Measurements from ENCODE around the gene VEGFA. TPM values are rescaled to one million over a fixed set of nuclear protein-coding genes. Genes with fewer than 3 reads are reported as not detected.
"Not testable (repeated sequence)": the region's sequence is repeated elsewhere in the genome, so short reads cannot be mapped to it uniquely, and the experiment has no call there.

Gene VEGFA
- total and polyA plus RNA-seq, 2 donors, result 63.8 to 85.7 TPM

DNA sequence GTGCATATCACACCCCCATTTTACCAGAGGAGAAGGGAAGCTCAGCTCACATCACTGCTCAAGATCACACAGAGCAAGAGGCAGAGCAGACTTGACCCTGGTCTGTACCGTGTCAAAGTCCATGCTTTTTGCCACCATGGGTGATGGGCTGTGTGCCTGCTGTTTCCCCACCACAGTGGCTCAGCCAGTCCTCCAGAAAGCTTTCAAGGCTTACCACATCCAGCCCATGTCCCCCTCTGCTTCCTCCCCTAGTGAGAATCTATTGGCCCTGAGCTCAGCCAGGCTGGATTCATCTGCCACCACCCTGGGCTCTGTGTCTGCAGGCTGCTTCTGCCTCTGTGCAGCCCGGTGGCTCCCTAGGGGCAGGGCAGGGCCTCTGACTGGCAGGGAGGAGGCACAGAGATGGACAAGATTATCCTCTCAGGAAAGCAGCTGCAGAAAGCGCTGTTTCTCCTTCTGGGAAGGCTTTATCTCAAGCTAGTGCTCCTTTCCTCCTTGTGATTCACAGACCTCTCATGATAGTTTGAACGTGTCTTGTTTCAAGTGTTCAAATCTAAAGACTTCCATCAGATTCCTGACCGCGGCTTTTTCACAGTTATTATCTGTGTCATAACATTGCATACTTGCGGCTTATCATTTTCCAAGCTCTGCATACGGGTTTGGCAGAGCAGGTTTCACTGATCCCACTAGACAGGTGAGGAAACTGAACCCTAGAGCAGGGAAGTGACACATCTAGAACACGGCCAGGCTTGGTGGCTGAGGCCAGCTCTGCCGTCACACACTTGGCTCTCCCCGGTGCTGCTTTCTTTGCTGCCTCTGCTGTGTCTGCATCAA is 37.4 kb downstream of the VEGFA start:
- Histone ChIP-seq H3K27ac (ENCODE audit: low read depth) (no peak overlapping the region), H3K4me1 (ENCODE audit: insufficient read depth) (no peaks in the 10 kb centered on the region), H3K4me3 (ENCODE audit: low read depth, low read length) (no peak overlapping the region), H3K36me3 (ENCODE audit: insufficient read depth) (no peaks in the 10 kb centered on the region)
- WGBS, result 50% methylated on average over 11 of the region's 11 CpGs
- no peak for DNase-seq (ENCODE audit: extremely low spot score)

DNA sequence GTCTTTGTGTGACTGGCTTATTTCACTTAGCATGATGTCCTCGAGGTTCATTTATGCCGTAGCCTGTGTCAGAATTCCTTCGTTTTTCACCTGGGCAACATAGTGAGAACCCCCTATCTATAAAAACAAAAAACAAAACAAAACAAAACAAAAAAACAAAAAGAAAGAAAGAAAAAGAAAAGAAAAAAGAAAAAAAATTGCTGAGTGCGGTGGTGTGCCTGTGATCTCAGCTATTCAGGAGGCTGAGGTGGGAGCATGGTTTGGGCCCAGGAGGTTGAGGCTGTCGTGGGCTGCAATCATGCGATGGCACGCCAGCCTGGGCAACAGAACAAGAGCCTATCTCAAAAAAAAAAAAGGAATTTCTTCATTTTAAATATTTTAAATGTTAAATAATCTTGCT is 38.4 kb downstream of the VEGFA start:
- 95% methylated on average over 7 of the region's 7 CpGs for WGBS
- H3K4me3 ChIP-seq (ENCODE audit: low read depth, low read length), result no peak overlapping the region
- no peak for DNase-seq (ENCODE audit: extremely low spot score)
- no peak overlapping the region for H3K27ac ChIP-seq (ENCODE audit: low read depth)
- H3K36me3 ChIP-seq (ENCODE audit: insufficient read depth), result no peaks in the 10 kb centered on the region
- no peaks in the 10 kb centered on the region for H3K4me1 ChIP-seq (ENCODE audit: insufficient read depth)

DNA sequence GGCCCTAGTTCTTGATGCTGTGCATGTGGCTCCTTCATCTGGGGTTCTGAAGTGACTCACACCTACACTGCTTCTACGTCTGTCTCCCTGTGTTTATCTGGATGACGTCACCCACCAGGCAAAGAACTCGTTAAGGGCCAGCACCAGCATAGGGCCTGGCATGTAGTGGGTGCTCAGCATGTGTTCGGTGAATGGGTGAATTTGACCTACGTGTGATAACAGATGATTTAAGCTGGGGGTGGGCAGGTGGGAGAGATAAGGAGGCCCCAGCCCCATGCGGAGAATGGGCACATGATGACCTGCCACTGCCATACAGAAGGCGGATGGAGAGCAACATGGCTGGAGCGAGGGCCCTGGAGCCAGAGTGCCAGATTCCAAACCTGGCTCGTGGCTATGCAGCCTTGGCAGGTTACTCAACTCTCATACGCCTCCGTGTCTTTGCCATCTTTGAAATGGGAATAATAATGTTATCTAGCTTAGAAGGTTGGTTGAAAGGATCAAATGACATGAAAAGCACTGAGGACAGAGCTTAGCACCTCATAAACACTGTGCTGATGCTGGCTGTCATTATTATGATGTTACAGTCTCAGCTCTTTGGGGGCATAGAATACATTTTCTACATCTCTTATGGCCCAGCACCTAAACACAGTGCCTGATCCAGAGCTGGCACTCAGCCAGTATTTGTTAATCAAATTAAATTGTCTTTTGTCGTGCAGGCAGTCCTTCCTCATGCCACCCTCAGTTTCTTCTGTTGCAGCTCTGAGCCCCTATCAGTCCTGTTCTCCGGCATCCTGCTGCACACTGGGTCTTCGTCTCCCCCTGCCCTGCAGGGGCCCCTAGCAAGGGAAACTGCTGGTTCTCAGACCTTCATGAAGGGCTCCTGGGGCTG is 39.6 kb downstream of the VEGFA start:
- no peak for DNase-seq (ENCODE audit: extremely low spot score)
- Histone ChIP-seq H3K27ac (ENCODE audit: low read depth) (no peak overlapping the region), H3K36me3 (ENCODE audit: insufficient read depth) (no peaks in the 10 kb centered on the region), H3K4me1 (ENCODE audit: insufficient read depth) (no peaks in the 10 kb centered on the region), H3K4me3 (ENCODE audit: low read depth, low read length) (no peak overlapping the region)
- WGBS, result 77% methylated on average over 14 of the region's 14 CpGs

DNA sequence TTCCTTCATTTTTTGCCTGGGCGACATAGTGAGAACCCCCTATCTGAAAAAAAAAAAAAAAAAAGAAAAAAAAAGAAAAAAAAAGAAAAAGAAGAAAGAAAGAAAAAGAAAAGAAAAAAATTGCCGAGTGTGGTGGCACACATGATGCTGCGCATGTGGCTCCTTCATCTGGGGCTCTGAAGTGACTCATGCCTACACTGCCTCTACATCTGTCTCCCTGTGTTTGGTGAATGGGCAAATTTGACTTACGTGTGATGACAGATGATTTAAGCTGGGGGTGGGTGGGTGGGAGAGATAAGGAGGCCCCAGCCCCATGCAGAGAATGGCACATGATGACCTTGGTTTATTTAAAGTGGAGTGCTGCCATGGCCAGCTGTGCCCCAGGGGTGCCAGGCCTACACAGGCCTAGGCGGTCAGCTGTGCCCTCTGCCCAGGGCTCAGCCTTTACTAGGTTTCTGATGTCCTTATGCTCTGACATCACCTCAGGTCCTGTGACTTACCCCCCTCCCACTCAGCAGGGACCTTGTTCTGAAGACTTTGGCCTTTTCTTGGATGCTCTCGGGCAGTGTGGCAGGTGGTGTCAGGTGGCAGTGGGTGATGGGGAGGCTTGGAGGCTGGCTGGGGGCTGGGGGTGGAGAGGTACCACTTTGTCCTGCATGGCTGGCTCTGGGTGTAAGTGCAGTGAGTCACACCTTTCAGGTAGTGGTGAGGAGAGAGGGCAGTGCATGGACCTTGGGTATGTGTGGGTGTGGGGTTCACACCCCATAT is 41.1 kb downstream of the VEGFA start:
- no peak for DNase-seq (ENCODE audit: extremely low spot score)
- 97% methylated on average over 6 of the region's 6 CpGs for WGBS
- Histone ChIP-seq H3K36me3 (ENCODE audit: insufficient read depth) (no peaks in the 10 kb centered on the region), H3K4me1 (ENCODE audit: insufficient read depth) (no peaks in the 10 kb centered on the region), H3K27ac (ENCODE audit: low read depth) (no peak overlapping the region), H3K4me3 (ENCODE audit: low read depth, low read length) (no peak overlapping the region)

DNA sequence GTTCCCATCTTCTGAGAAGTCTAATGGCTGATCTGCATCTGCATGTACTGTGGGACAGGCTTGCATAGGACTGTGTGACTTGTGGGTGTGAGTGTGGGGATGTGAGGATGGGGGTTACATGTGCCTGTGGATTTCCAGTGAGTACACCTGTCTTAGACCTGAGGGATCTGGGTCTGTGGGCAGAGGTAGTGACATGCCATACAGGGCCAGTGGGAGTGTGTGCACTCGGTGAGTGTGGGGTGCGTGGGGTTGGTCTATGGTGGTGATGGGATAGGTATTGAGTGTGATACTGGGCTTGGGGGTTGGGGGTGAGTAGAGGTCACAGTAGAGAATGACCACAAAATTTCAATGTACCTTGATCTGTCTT is 41.7 kb downstream of the VEGFA start:
- WGBS, result 98% methylated on average over 2 of the region's 2 CpGs
- no peak overlapping the region for H3K4me3 ChIP-seq (ENCODE audit: low read depth, low read length)
- no peak overlapping the region for H3K27ac ChIP-seq (ENCODE audit: low read depth)
- H3K36me3 ChIP-seq (ENCODE audit: insufficient read depth), result no peaks in the 10 kb centered on the region
- H3K4me1 ChIP-seq (ENCODE audit: insufficient read depth), result no peaks in the 10 kb centered on the region
- no peak for DNase-seq (ENCODE audit: extremely low spot score)

DNA sequence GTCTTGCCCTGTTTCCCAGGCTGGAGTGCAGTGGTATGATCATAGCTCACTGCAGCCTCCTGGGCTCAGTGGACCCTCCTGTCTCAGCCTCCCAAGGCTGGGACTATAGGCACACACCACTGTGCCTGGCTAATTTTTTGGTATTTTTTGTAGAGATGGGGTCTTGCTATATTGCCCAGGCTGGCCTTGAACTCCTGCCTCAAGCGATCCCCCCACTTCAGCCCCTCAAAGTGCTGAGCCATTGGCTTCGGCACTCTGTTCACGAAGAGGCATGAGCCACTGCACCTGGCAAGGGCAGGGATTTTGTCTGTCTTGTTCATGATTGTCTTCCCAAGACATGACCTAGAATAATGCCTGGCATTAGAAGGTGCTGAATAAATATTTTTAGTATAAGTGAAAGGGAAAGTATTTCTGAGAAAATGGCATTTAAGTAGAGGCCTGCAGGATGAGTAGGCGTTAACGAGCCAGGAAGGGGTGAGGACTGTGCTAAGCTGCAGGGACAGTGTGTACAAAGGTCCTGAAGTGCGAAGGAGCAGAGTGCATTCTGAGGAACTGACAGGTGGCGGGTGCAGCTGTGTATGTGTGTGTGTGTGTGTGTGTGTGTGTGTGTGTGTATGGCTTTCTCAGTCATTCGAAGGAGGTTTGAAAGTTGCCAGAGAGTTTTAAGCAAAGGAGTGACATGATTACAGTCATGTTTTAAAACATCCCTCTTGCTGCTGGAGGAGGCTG is 43.0 kb downstream of the VEGFA start:
- no peaks in the 10 kb centered on the region for H3K36me3 ChIP-seq (ENCODE audit: insufficient read depth)
- DNase-seq (ENCODE audit: extremely low spot score), result peak; percentile 31
- 70% methylated on average over 8 of the region's 8 CpGs for WGBS

DNA sequence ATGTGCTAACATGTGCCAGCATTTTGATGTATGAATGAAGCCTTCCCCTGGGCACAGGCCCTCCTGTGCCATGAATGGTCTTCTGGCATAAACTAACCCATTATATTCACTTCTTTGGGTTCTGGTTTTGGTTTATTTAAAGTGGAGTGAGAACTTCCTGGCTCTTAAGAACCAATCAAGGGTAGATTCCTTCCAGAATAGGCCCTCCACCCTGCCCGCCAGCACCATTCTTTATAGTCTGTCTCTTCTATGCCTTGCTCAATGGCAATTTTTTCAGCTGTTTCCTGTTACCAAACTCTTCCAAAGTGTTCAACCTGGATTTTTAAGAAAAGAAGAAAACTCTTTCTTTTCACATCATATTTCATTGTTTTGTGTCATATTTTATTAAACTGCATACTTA is 44.1 kb downstream of the VEGFA start:
- Histone ChIP-seq H3K4me1 (ENCODE audit: insufficient read depth) (no peaks in the 10 kb centered on the region), H3K4me3 (ENCODE audit: low read depth, low read length) (no peak overlapping the region), H3K36me3 (ENCODE audit: insufficient read depth) (no peaks in the 10 kb centered on the region), H3K27ac (ENCODE audit: low read depth) (no peak overlapping the region)
- 98% methylated on average over 1 of the region's 1 CpG for WGBS
- DNase-seq (ENCODE audit: extremely low spot score), result no peak

More for the DNA sequence above, 43.0 kb downstream of the VEGFA start:
- Histone ChIP-seq H3K4me1 (ENCODE audit: insufficient read depth) (no peaks in the 10 kb centered on the region), H3K4me3 (ENCODE audit: low read depth, low read length) (no peak overlapping the region), H3K27ac (ENCODE audit: low read depth) (no peak overlapping the region)

DNA sequence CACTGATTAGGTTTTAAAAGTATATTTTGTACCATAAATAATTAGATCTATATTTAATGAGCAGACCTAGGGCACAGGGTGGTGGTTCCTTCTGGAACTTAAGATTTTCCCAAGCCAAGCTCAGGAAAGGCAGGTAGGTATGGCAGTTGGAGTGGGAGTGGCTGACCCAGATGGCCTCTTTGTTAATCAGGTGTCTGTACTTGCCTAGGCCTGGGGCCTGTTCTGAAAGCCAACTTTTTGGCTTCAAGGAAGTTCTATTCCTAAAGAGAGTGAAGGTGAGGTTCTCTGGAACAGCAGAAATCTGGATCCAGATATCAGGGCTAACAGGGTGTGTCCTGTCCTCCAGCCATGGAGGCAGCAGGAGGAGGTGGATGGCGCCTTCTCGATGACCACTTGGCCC is 44.9 kb downstream of the VEGFA start:
- 39% methylated on average over 2 of the region's 2 CpGs for WGBS
- Histone ChIP-seq H3K36me3 (ENCODE audit: insufficient read depth) (no peaks in the 10 kb centered on the region), H3K4me1 (ENCODE audit: insufficient read depth) (no peaks in the 10 kb centered on the region), H3K27ac (ENCODE audit: low read depth) (no peak overlapping the region), H3K4me3 (ENCODE audit: low read depth, low read length) (no peak overlapping the region)
- DNase-seq (ENCODE audit: extremely low spot score), result no peak

DNA sequence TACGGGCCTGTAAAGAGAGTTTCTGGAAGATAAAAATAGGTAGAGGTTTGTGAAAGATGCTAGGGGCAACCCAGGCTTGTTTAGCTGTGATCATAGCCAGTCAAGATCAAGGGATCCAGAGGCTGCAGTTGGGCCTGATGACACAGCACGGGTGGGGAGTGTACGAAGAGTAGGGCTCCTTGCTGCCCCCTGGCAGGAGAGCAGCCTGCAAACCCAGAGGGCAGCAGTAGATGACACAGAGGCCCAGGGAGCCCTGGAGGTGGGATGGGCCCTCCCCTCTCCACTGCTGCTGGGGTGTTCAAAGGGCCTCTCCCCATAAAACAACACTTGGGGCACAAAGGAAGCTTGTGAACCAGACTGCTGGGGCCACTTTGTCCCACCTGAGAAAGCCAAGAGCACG is 47.2 kb downstream of the VEGFA start:
- H3K4me3 ChIP-seq (ENCODE audit: low read depth, low read length), result no peak overlapping the region
- 73% methylated on average over 4 of the region's 4 CpGs for WGBS

DNA sequence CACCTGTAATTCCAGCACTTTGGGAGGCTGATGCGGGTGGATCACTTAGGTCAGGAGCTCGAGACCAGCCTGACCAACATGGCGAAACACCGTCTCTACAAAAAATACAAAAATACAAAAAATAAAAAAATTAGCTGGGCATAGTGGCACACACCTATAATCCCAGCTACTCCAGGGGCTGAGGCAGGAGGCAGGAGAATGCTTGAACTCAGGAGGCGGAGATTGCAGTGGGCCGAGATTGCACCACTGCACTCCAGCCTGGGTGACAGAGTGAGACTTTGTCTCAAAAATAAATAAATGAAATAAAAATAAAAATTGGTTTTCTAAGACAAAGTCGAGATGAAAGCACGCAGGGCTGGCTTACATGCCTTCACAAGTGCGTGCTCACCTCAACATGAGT is 49.0 kb downstream of the VEGFA start:
- not testable (repeated sequence) for DNase-seq (ENCODE audit: extremely low spot score); H3K36me3 ChIP-seq (ENCODE audit: insufficient read depth); H3K4me1 ChIP-seq (ENCODE audit: insufficient read depth); H3K27ac ChIP-seq (ENCODE audit: low read depth); H3K4me3 ChIP-seq (ENCODE audit: low read depth, low read length)
- 95% methylated on average over 9 of the region's 9 CpGs for WGBS

More for the DNA sequence above, 47.2 kb downstream of the VEGFA start:
- no peak for DNase-seq (ENCODE audit: extremely low spot score)
- no peak overlapping the region for H3K27ac ChIP-seq (ENCODE audit: low read depth)
- no peaks in the 10 kb centered on the region for H3K4me1 ChIP-seq (ENCODE audit: insufficient read depth)
- H3K36me3 ChIP-seq (ENCODE audit: insufficient read depth), result no peaks in the 10 kb centered on the region

DNA sequence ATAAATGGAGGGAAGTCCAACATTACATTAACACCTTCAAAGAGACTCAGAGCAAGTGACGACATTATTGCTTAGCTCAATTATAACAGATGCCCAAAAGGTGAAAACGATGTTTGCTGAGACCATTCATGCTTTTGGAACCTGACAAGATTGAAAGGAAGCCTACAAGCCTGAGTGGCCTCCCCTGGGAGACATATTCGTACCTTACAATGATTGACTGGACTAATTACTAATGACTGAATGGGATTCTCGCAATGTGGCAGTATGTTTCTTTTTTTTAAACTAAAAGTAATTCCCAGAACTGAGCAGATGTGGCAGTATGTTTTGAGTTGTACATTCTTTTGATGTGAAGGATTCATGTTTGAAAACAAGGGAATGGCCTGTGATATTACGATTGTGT is 49.9 kb downstream of the VEGFA start:
- no peak overlapping the region for H3K27ac ChIP-seq (ENCODE audit: low read depth)
- H3K4me1 ChIP-seq (ENCODE audit: insufficient read depth), result no peaks in the 10 kb centered on the region
- H3K4me3 ChIP-seq (ENCODE audit: low read depth, low read length), result no peak overlapping the region
- H3K36me3 ChIP-seq (ENCODE audit: insufficient read depth), result no peaks in the 10 kb centered on the region
- 85% methylated on average over 5 of the region's 5 CpGs for WGBS
- DNase-seq (ENCODE audit: extremely low spot score), result no peak

DNA sequence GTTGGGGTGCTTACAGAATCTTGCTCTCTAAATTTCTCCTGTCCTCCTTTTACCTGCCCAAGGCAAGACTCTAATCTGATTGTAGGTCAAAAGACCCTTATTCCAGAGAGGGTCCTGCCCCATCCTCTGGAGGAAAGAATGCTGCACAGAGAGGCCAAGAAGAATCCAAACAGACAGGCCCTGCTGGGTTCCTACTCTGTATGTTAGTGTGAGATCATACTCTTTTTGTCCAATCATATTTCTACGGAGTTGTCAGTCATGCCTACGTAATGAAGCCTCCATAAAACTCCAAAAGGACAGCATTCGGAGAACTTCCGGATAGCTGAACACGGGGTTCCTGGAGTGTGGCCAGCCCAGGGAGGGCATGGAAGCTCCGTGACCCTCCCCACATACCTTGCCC is 50.5 kb downstream of the VEGFA start:
- WGBS, result 89% methylated on average over 6 of the region's 6 CpGs
- H3K27ac ChIP-seq (ENCODE audit: low read depth), result no peak overlapping the region
- no peak for DNase-seq (ENCODE audit: extremely low spot score)
- H3K36me3 ChIP-seq (ENCODE audit: insufficient read depth), result no peaks in the 10 kb centered on the region
- no peak overlapping the region for H3K4me3 ChIP-seq (ENCODE audit: low read depth, low read length)
- no peaks in the 10 kb centered on the region for H3K4me1 ChIP-seq (ENCODE audit: insufficient read depth)
